Measurements from ENCODE around the gene NDUFV1.

Gene NDUFV1

GRCh38 chr11:67640758-67641337 is 34.1 kb downstream of the NDUFV1 start:
- no peak for TF ChIP-seq CTCF (IDR thresholded peaks at IDR 0.05; ENCODE audit: extremely low read depth, missing control alignments)
- no peak for DNase-seq (ENCODE audit: low spot score)

DNA sequence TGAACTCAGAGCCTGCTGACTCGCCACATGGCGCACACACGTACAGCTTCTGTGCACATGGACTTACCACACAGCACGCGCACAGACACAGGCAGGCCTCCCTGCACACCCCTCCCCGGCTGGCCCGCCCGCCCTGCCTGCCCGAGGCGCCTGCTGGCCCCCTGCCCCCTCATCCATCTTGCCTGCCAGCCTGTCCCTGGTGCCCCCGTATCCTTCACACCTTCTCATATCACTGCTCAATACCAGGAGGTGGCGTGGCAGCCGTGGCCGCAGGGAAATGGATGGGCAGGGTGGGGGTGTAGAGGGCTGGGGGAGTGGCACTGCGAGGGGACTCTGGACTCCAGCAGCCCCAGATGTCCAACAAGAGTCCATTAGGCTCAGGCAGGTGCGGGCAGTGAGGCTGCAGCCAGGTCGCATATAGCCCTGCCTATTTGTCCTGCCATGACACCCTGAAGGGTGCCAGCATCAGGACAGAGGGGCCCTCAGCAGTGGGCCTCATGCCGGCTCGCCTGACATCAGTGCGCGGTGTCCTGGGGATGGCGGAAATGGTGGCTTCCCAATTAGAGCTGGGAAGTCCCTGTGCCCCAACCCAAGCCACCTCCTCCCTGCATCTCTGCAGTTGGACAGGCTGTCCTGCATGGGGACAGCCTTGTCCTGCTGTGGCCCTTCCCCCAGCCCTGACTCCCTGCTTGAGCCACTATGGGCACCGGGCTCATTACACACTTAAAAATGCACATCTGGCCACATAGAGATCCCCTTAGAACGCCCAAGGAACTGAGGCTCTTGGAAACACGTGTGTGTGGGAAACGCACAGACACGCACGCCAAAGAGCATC is 34.8 kb downstream of the NDUFV1 start:
- DNase-seq (ENCODE audit: low spot score): no peak
- TF ChIP-seq CTCF (IDR thresholded peaks at IDR 0.05; ENCODE audit: extremely low read depth, missing control alignments): no peak

DNA sequence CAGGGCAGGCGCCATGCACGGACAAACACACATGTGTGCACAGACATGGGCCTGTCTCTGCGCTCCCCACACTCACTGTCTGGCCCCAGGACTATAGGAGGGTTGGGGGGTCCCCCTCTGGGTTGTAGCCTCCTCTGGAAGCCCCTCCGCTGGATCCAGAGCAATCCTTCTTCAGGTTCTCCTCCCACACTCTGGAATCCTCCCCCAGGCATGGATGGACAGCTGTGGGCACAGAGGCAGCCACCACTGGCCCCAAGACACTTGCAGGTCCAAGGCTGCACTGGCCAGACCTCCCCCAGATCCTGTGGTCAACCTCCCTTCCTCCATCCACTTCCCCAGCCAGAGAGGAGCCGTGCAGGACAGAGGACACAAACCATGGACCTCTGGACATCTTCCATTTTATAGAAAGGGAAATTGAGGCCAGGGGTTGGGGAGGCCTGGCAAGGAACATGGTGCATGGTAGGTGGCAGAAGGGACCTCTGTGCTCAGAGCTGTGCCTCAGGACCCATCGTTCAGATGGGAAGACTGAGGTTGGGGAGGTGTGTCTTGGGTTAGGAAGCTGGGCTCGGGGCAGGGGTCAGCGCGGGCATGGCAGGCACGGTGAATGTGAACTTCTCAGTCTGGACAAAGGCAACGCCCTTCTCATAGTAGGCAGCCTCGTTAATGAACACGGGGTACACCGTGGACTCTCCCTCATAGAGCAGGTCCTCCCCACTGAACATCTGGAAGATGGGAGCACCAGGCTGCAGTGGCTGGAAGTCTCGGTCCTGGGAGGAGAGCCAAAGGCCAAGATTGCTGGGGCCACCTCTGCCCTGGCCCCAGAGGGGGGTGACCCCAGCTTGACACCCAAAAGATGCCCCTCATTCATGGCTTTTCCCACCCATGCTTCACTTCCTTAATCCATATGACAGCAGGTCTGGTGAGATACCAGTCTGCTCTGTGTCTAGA is 35.7 kb downstream of the NDUFV1 start:
- no peak for DNase-seq (ENCODE audit: low spot score)
- TF ChIP-seq CTCF (IDR thresholded peaks at IDR 0.05; ENCODE audit: extremely low read depth, missing control alignments): no peak

DNA sequence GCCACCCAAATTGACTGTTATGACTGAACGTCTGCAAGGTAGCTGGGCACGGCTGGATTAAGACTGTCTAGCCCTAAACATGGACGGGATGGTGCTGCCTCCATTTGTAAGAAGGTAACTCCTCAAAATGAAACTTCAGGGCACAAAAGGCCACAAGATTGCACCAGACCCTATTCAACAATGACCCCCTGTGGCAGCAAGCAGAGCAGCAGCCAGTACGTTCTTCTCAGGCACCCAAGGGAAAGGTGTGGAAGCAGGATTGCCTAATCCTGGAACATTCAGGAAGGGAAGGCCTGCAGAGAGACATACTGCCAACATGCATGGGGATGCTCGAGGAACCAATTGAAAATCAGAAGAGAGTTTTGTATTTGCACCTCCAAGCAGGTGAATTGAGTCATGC is 37.3 kb downstream of the NDUFV1 start:
- TF ChIP-seq CTCF (IDR thresholded peaks at IDR 0.05; ENCODE audit: extremely low read depth, missing control alignments): no peak
- peak; percentile 34 for DNase-seq (ENCODE audit: low spot score)

- peak; percentile 49 for DNase-seq (ENCODE audit: low spot score)
- no peak for TF ChIP-seq CTCF (IDR thresholded peaks at IDR 0.05; ENCODE audit: extremely low read depth, missing control alignments)
These were observed 38.0 kb downstream of the NDUFV1 start for GRCh38 chr11:67644472-67645418.

- peak; percentile 32 for DNase-seq (ENCODE audit: low spot score)
- TF ChIP-seq CTCF (IDR thresholded peaks at IDR 0.05; ENCODE audit: extremely low read depth, missing control alignments): no peak
These were observed 39.1 kb downstream of the NDUFV1 start for GRCh38 chr11:67645521-67646461.
